Measurements from ENCODE around the gene MPPE1. TPM values are rescaled to one million over a fixed set of nuclear protein-coding genes. Genes with fewer than 3 reads are reported as not detected.

MPPE1 gene
- total RNA-seq, 6 donors from 2014 or later: 37.4 to 114 (median 75.3) TPM

- Histone ChIP-seq H3K27ac (no peak overlapping the region), H3K4me3 (no peak overlapping the region), H3K36me3 (no peaks in the 10 kb centered on the region), H3K4me1 (no peaks in the 10 kb centered on the region), H3K27me3 (no peaks in the 10 kb centered on the region), H3K9me3 (no peaks in the 10 kb centered on the region)
- 70 to 80% methylated on average over 5 of the region's 5 CpGs for WGBS, 2 donors
- TF ChIP-seq POLR2AphosphoS5 (IDR thresholded peaks at IDR 0.05): no peak
- TF ChIP-seq EP300 (IDR thresholded peaks at IDR 0.05): no peak
- TF ChIP-seq CTCF (IDR thresholded peaks at IDR 0.05): no peak
- TF ChIP-seq POLR2A (IDR thresholded peaks at IDR 0.05): no peak
- DNase-seq (no peak), ATAC-seq (ENCODE audit: low FRiP score in 2 of 2) (no peak)
These were observed 73.3 kb downstream of the MPPE1 start for GRCh38 chr18:11834772-11835171.

Other genes starting within 250 kb of the MPPE1 start
- gene GNAL, start 219.1 kb downstream of the MPPE1 start, total RNA-seq: 1 to 10 TPM in 5 of 6 donors, under 1 TPM in 1; 1.00 to 6.7 (median 3.5) TPM
- gene CHMP1B, start 56.9 kb downstream of the MPPE1 start, total RNA-seq: 10 to 100 TPM; 29.3 to 61.4 (median 50.0) TPM
- gene IMPA2, start 73.2 kb upstream of the MPPE1 start, total RNA-seq: 100 to 1,000 TPM in 2 of 6 donors, 10 to 100 TPM in 4; 59.3 to 111 (median 77.6) TPM
- 1 to 10 TPM in 1 of 6 donors, under 1 TPM in 2, not detected in 3; 0.30 to 6.3 (median 0.40) TPM for gene ANKRD62, start 185.5 kb upstream of the MPPE1 start, total RNA-seq

Measured in upper lobe of left lung (tissue), 6 donors.